ENCODE measurements around the gene GABRD.
A peak's percentile ranks its signal among the peaks of the same experiment; 100 is the strongest.

The GABRD gene

DNA sequence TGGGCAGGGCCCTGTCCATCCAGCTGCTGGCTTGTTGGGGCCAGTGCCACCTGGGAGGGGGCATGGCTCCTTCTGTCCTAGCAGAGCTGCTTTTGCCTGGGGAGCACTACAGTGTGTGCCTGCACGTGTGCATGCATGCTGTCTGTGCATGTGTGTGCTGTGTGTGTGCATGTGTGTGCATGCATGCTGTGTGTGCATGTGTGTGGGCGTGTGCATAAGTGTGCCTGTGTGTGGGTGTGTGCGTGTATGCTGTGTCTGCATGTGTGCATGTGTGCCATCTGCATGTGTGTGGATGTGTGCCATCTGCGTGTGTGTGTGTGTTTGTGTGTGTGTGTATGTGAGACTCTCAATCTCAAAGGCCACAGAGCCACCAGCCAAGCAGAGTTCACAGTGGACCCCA is 22.7 kb downstream of the GABRD start:
- TF ChIP-seq, protein P1, sequence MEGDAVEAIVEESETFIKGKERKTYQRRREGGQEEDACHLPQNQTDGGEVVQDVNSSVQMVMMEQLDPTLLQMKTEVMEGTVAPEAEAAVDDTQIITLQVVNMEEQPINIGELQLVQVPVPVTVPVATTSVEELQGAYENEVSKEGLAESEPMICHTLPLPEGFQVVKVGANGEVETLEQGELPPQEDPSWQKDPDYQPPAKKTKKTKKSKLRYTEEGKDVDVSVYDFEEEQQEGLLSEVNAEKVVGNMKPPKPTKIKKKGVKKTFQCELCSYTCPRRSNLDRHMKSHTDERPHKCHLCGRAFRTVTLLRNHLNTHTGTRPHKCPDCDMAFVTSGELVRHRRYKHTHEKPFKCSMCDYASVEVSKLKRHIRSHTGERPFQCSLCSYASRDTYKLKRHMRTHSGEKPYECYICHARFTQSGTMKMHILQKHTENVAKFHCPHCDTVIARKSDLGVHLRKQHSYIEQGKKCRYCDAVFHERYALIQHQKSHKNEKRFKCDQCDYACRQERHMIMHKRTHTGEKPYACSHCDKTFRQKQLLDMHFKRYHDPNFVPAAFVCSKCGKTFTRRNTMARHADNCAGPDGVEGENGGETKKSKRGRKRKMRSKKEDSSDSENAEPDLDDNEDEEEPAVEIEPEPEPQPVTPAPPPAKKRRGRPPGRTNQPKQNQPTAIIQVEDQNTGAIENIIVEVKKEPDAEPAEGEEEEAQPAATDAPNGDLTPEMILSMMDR (conservative IDR thresholded peaks at IDR 0.05; ENCODE audit: low read depth, low read length) = no peak
- no peak for DNase-seq (ENCODE audit: low read depth)
- H3K4me3 ChIP-seq (ENCODE audit: low read depth, low read length) = no peak overlapping the region

DNA sequence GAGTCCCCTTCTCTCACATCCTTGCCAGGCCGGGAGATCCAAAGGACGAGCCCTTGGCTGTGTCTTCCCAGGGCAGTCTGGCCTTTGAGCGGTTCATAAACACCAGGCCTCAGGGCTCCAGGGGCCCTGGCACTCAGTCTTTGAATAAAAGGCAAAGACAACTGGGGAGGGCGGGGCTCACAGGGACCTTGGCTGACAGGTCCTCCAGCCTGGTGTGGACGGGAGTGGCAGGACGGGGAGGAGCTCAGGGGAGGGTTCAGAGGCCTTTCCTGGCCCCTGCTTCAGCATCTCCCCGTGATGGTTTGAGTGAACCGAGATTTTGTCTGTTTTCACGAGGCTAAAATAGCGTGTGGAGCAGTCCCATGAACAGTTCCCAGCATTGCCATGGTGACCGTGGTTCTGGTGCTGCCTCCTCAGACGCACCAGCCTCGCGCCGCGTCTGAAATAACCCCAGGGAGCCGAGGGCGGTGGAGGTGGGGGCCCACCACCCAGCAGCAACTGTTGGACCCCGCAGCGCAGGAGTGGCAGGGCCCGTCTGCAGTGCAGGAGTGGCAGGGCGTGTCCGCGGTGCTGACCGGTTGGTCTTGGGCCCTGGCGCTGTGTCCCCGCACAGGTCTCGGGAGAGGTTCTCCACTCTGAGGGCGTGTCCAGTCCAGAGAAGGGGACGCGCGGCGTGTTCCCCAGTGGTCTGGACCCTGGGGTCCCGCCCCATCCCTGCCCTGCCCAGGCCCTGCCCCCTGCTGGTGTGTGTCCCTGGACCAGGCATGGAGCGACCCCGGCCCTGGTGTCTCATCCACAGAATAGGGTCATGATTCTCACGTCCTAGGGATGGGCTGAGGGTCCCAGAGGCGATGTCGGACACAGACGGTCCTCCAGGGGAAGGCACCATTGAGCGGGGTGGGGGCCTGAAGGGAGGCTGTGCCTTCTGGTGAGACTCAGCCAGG is 24.0 kb downstream of the GABRD start:
- H3K4me3 ChIP-seq (ENCODE audit: low read depth, low read length) = no peak overlapping the region
- TF ChIP-seq, protein P1 (conservative IDR thresholded peaks at IDR 0.05; ENCODE audit: low read depth, low read length) = no peak
- no peak for DNase-seq (ENCODE audit: low read depth)

DNA sequence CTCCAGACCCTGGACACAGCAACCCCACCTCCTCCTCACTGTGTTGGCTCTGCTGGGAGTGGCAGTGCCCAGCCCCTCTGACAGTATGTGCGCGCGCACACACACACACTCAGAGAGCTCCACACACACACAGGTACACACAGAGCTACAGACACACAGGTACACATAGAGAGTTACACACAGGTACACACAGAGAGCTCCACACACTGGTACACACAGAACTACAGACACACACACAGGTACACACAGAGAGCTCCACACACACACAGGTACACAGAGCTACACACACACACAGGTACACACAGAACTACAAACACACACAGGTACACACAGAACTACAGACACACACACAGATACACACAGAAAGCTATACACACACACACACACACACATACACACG is 24.7 kb downstream of the GABRD start:
- no peak for DNase-seq (ENCODE audit: low read depth)
- H3K4me3 ChIP-seq (ENCODE audit: low read depth, low read length) = no peak overlapping the region
- TF ChIP-seq, protein P1 (conservative IDR thresholded peaks at IDR 0.05; ENCODE audit: low read depth, low read length) = no peak

DNA sequence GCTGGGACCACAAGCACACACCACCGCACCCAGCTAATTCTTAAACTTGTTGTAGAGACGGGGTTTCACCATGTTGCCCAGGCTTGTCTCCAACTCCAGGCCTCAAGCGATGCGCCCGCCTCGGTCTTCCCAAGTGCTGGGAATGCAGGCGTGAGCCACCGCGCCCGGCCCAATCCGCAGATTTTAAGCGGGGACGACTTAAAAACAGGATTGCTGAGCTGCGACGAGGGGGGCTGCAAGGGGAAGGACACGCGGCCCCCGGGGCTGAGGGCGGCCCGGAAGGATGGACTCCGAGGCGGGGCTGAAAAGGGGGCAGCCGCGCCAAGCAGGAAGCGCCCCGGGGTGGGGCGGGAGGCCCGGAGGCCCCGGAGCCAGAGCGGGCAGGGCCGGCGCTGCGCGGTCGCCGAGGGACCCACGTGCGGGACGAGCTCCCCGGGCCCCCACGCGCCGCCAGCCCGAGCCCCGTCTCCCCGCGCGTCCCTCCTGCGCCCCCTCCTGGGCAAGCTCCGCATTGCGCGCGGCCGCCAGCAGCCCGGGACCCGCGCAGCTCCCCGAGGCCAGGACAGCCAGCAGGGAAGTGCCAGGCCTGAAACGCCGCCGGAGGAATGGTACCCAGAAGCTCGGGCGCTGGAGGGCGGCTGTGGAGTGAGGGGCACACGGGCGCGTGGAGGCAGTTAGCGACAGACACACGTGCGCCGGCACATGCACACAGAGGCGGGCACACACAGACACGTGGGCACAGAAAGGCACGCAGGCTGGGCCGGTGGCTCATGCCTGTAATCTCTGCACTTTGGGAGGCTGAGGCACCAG is 25.6 kb downstream of the GABRD start:
- DNase-seq (ENCODE audit: low read depth) = peak; percentile 29
- TF ChIP-seq, protein P1 (conservative IDR thresholded peaks at IDR 0.05; ENCODE audit: low read depth, low read length) = peak; percentile 55
- H3K4me3 ChIP-seq (ENCODE audit: low read depth, low read length) = no peak overlapping the region

DNA sequence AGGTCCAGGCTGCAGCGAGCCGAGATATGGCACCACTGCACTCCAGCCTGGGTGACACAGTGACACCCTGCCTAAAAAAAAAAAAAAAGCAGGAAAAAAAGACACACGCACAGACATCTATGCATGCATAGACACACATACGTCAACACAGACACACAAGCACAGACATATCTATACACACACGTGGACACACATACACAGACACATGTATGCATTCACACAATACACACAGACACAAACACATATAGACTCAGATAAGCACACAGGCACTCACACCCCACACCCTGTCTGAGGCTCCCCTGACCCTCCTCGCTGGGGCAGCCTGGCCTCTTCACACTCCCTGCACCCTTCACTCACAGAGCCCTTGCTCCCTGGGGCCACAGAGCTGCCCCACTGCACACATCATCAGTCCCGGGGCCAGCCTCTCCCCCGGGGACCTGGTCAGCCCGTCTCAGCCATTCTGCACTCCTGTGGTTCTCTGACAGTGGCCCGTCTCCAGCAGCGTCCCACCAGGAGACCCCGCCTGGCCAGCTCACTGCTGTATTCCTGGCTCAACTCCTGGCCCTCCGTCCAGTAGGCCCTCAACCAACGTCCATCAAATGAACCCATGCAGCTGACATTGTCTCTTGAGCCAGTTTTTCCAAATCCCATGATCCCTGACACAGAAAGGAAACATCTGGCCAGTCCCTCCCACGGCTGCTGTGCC is 26.5 kb downstream of the GABRD start:
- TF ChIP-seq, protein P1 (conservative IDR thresholded peaks at IDR 0.05; ENCODE audit: low read depth, low read length) = no peak
- H3K4me3 ChIP-seq (ENCODE audit: low read depth, low read length) = no peak overlapping the region
- DNase-seq (ENCODE audit: low read depth) = peak; percentile 8

DNA sequence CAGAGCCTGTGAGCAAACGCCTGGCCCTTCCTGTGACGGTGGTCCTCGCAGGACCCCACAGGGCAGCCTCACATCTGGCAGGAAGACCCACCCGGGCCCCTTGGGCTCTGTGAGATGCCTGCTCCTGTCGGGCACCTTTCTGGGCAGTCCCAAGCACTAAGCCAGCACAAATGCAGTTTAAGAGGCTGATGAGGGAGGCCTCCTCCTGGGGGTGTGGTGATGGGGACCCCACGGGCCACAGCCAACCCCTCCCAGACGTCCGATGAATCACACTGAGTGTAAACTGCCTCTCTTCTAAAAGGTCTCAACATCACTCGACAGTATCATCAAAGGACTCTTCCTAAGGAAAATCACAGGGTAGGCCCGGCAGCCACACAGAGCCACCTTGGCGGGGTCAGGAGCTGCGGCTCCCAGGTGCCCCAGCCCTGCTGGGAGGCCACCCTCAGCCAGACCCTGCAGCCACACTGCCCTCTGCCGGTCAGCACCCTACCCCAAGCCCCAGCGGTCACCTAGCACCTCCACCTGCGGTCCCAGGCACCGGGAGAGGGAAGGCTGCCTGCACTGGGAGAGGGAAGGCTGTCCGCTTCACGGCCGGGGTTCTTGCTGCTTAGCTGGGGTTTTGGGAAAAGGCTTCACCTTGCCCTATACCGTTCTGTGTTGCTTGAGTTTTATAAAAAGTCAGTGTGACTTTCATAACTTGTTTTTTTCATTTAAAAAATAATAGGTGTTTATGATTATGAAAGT is 27.2 kb downstream of the GABRD start:
- TF ChIP-seq, protein P1 (conservative IDR thresholded peaks at IDR 0.05; ENCODE audit: low read depth, low read length) = peak; percentile 78
- H3K4me3 ChIP-seq (ENCODE audit: low read depth, low read length) = no peak overlapping the region
- peak; percentile 31 for DNase-seq (ENCODE audit: low read depth)

All from choroid plexus epithelial cell (primary cell).